Astrocyte of the cerebellum (primary cell): Measurements from ENCODE around the gene ZNF536.

ENCODE experiments used
- DNase-seq: peaks from one replicate; pipeline ENCODE4 v3.0.0-alpha.2; 2011; ENCODE audit warnings: low read depth
- H3K4me3 ChIP-seq: 2 replicates; pipeline ENCODE4 v1.5.1; 2011; ENCODE audit warnings: mild to moderate bottlenecking, low read depth, low read length, moderate library complexity
- CTCF ChIP-seq: IDR thresholded peaks from 2 replicates; pipeline ENCODE4 v1.5.1; 2012; ENCODE audit warnings: low read length, low read depth, moderate library complexity, mild to moderate bottlenecking; ENCODE audit errors: missing control alignments
- in situ Hi-C: cut with HindIII; loops from 2 replicates; pipeline ENCODE4 v1.10.0; 2017; ENCODE audit warnings: low sequenced_read_pairs

ZNF536 gene

GRCh38 chr19:30335306-30335886, 36.8 kb upstream of the ZNF536 start:
- no peak overlapping the region for H3K4me3 ChIP-seq
- in situ Hi-C loops = no loop called here
- DNase-seq = no peak
- no peak for TF ChIP-seq CTCF

- in situ Hi-C loops = no loop called here
- no peak for TF ChIP-seq CTCF
- H3K4me3 ChIP-seq = no peak overlapping the region
- no peak for DNase-seq
Observed at GRCh38 chr19:30336290-30336689, 35.9 kb upstream of the ZNF536 start.

- DNase-seq = no peak
- in situ Hi-C loops = no loop called here
- H3K4me3 ChIP-seq = no peak overlapping the region
- no peak for TF ChIP-seq CTCF
Observed at GRCh38 chr19:30338041-30338456, 34.1 kb upstream of the ZNF536 start.

GRCh38 chr19:30338878-30339623, 33.1 kb upstream of the ZNF536 start:
- no peak for DNase-seq
- no peak for TF ChIP-seq CTCF
- no peak overlapping the region for H3K4me3 ChIP-seq
- in situ Hi-C loops = no loop called here

- DNase-seq = no peak
- no peak overlapping the region for H3K4me3 ChIP-seq
- TF ChIP-seq CTCF = no peak
- in situ Hi-C loops = no loop called here
Observed at GRCh38 chr19:30339624-30340525, 32.3 kb upstream of the ZNF536 start.

- TF ChIP-seq CTCF = no peak
- no peak overlapping the region for H3K4me3 ChIP-seq
- no peak for DNase-seq
- in situ Hi-C loops = no loop called here
Observed at GRCh38 chr19:30340771-30341561, 31.2 kb upstream of the ZNF536 start.
